GM19099 (cell line): ENCODE results near the gene TRIP10.

Experiments
- POLR2A ChIP-seq: IDR thresholded peaks from 3 replicates; pipeline ENCODE4 v1.6.1; 2011; ENCODE audit warnings: low read depth; ENCODE audit not compliant: insufficient read length; ENCODE audit errors: extremely low read depth

Gene TRIP10

DNA sequence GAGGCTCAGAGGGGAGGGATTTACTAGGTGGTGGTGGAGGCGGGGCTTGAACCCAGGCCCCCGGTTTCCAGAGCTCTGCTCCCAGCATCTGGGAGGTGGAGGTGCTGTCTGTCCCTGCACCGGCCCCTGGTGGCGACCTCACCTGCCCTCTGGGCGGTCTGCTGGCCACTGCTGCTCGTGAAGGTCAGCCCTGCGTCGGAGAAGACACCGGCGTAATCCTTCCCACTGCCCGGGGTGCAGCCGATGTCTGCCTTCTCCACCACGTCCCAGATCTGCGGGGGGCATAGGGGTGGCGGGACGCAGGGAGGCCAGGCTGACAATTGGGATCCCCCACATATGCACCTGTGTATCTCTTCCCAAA, 31.8 kb upstream of the TRIP10 start:
- TF ChIP-seq POLR2A, result no peak

DNA sequence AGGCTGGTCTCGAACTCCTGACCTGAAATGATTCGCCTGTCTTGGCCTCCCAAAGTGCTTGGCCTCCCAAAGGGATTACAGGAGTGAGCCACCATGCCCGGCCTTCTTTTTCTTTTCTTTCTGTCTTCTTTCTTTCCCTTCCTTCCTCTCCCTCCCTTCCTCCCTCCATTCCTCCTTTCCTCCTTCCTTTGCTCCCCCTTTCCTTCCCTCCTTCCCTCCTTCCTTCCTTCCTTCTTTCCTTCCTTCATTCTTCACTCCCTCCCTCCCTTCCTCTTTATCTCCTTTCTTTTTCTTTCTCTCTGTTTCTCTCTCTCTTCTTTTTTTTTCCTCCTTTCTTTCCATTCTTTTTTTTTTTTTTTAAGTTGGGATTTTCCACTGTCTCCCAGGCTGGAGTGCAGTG, 31.1 kb upstream of the TRIP10 start:
- no peak for TF ChIP-seq POLR2A

GRCh38 chr19:6709549-6709948, 29.9 kb upstream of the TRIP10 start:
- no peak for TF ChIP-seq POLR2A

GRCh38 chr19:6710273-6711077, 29.0 kb upstream of the TRIP10 start:
- no peak for TF ChIP-seq POLR2A

- no peak for TF ChIP-seq POLR2A
These were observed 28.5 kb upstream of the TRIP10 start for GRCh38 chr19:6711078-6711361.

GRCh38 chr19:6711605-6712004, 27.9 kb upstream of the TRIP10 start:
- TF ChIP-seq POLR2A, result no peak

GRCh38 chr19:6712231-6712630, 27.2 kb upstream of the TRIP10 start:
- no peak for TF ChIP-seq POLR2A

GRCh38 chr19:6712692-6713670, 26.5 kb upstream of the TRIP10 start:
- no peak for TF ChIP-seq POLR2A

DNA sequence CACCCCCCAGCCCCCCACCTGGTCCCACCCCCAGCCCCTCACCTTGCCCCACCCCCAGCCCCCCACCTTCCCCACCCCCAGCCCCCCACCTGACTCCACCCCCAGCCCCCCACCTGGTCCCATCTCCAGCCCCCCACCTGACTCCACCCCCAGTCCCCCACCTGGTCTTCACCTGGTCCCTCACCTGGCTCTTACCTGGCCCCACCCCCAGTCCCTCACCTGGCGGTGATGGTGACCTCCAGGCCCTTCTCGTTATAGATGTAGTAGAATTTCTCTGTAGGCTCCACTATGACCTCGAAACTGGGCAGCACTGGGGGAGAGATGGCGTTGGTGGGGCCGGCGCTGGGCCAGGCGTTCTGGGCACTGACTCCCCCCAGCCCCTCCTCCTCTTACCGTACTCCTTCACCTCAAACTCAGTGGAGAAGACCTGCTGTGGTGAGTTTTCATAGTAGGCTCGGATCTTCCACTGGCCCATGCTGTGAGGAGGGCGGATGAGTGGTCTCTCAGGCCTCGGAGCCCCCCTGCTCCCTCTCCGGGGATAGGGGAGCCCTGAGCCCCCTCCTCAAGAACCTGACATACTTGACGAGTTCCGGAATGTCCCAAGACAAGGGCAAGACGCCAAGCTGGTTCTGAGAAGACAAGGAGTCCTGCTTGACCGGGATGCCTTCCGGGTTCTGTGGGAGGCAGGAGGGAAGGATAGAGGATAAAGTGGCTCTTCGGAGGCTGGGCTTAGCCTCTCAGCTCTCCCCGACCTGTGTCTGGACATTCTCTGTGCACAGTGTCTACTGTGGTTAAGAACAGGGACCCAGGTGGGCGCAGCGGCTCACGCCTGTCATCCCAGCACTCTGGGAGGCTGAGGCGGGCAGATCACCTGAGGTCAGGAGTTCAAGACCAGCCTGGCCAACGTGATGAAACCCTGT, 25.4 kb upstream of the TRIP10 start:
- no peak for TF ChIP-seq POLR2A

GRCh38 chr19:6714749-6715555, 24.5 kb upstream of the TRIP10 start:
- no peak for TF ChIP-seq POLR2A

GRCh38 chr19:6716610-6716970, 22.9 kb upstream of the TRIP10 start:
- no peak for TF ChIP-seq POLR2A

DNA sequence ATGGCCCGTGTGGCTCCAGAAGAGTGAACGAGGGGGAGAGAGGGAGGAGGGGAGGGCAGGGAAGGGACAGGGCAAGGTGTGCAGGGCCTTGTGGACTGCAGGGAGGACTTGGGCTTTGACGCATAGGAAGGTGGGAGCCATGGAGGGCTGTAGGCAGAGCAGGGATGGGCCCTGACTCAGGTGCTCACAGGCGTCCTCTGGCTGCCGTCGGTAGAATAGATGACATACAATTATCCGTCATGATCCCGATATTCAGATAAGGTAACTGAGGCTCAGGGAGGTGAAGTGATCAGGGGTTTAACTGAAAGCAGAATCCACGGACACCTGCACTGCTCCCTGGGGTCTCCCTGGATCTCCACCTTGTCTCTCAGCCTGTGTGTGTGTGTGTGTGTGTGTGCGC, 22.4 kb upstream of the TRIP10 start:
- TF ChIP-seq POLR2A, result no peak

GRCh38 chr19:6717441-6717971, 22.0 kb upstream of the TRIP10 start:
- TF ChIP-seq POLR2A, result no peak

GRCh38 chr19:6718111-6718740, 21.3 kb upstream of the TRIP10 start:
- no peak for TF ChIP-seq POLR2A
